Mesothelial cell of epicardium (in vitro differentiated cells): Measurements from ENCODE around the gene VPS54. TPM values are rescaled to one million over a fixed set of nuclear protein-coding genes. Genes with fewer than 3 reads are reported as not detected.

Experiments
- DNase-seq, 2 experiments: peaks; one replicate each; pipeline ENCODE4 v3.0.0; 2021; ENCODE audit warnings: low spot score in 2 of 2; ENCODE audit not compliant: unreplicated experiment in 2 of 2
- H3K27ac Mint-ChIP-seq: 2 replicates; pipeline ENCODE4 v1.8.0; 2021; ENCODE audit warnings: mixed read lengths
- H3K27me3 Mint-ChIP-seq: 2 replicates; pipeline ENCODE4 v1.8.0; 2021; ENCODE audit warnings: low read depth, mixed read lengths
- H3K36me3 Mint-ChIP-seq: 2 replicates; pipeline ENCODE4 v1.8.0; 2021; ENCODE audit warnings: mixed read lengths
- H3K4me1 Mint-ChIP-seq: 2 replicates; pipeline ENCODE4 v1.8.0; 2021; ENCODE audit warnings: mixed read lengths
- H3K4me3 Mint-ChIP-seq: 2 replicates; pipeline ENCODE4 v1.8.0; 2021; ENCODE audit warnings: mild to moderate bottlenecking, moderate library complexity, mixed read lengths
- H3K9me3 Mint-ChIP-seq: 2 replicates; pipeline ENCODE4 v1.8.0; 2021; ENCODE audit warnings: mixed read lengths
- total RNA-seq: library from RNA; stranded (reverse); gene quantifications from 3 replicates; pipeline ENCODE4 v1.2.1, GENCODE V29; 2021
- TF ChIP-seq, protein P1 (sequence below): fragments of 200-600 bp; sonication (generic); IDR thresholded peaks from one replicate; pipeline ENCODE4 v1.5.0; 2021; ENCODE audit warnings: antibody characterized with exemption; ENCODE audit not compliant: unreplicated experiment

The VPS54 gene
- total RNA-seq, 1 donor from 2014 or later: 35.4 TPM

DNA sequence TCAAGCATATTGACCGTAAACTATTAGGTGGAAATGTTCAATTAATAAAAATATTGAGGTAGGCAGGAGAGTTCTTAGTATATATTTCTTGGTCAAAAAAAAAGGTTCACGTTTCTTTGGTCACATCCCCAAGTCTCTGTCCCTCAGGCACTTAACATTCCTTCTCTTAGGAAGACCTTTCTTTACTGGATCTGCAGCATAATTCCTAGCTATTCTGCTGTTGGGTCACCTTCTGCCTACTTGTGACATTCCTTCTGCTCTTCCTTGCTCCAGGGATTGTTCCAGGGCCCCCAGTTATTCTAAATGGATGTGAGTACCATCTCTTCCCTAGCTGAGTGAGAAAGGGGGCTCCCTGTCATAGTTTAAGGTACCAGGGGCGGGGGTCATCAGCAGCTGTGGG, 173.4 kb downstream of the VPS54 start:
- TF ChIP-seq, protein P1, sequence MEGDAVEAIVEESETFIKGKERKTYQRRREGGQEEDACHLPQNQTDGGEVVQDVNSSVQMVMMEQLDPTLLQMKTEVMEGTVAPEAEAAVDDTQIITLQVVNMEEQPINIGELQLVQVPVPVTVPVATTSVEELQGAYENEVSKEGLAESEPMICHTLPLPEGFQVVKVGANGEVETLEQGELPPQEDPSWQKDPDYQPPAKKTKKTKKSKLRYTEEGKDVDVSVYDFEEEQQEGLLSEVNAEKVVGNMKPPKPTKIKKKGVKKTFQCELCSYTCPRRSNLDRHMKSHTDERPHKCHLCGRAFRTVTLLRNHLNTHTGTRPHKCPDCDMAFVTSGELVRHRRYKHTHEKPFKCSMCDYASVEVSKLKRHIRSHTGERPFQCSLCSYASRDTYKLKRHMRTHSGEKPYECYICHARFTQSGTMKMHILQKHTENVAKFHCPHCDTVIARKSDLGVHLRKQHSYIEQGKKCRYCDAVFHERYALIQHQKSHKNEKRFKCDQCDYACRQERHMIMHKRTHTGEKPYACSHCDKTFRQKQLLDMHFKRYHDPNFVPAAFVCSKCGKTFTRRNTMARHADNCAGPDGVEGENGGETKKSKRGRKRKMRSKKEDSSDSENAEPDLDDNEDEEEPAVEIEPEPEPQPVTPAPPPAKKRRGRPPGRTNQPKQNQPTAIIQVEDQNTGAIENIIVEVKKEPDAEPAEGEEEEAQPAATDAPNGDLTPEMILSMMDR: no peak
- peak overlapping the region; percentile 82 for H3K27ac Mint-ChIP-seq
- H3K9me3 Mint-ChIP-seq: no peaks in the 10 kb centered on the region
- H3K27me3 Mint-ChIP-seq: no peaks in the 10 kb centered on the region
- peaks cover 2% of the 10 kb centered on the region for H3K36me3 Mint-ChIP-seq
- no peak for DNase-seq
- no peak overlapping the region for H3K4me3 Mint-ChIP-seq
- H3K4me1 Mint-ChIP-seq: peaks cover 69% of the 10 kb centered on the region

DNA sequence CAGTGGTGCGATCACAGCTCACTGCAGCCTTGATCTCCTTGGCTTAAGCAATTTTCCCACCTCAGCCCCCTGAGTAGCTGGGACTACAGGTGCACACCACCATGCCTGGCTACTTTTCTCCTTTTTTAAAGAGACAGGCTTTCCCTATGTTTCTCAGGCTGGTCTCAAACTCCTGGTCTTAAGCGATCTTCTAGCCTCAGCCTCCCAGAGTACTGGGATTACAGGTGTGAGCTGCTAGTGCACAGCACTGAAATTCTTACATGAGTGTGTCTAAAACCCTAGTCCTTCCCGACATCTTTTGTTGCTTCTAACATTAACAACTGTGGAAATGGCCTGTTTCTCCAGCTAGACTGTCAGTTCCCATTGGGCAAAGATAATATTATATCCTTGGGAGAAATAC, 174.6 kb downstream of the VPS54 start:
- DNase-seq: no peak
- H3K9me3 Mint-ChIP-seq: no peaks in the 10 kb centered on the region
- peaks cover 67% of the 10 kb centered on the region for H3K4me1 Mint-ChIP-seq
- no peaks in the 10 kb centered on the region for H3K27me3 Mint-ChIP-seq
- TF ChIP-seq, protein P1: no peak
- H3K4me3 Mint-ChIP-seq: peak overlapping the region; percentile 97
- H3K36me3 Mint-ChIP-seq: peaks cover 2% of the 10 kb centered on the region
- H3K27ac Mint-ChIP-seq: peak overlapping the region; percentile 79

DNA sequence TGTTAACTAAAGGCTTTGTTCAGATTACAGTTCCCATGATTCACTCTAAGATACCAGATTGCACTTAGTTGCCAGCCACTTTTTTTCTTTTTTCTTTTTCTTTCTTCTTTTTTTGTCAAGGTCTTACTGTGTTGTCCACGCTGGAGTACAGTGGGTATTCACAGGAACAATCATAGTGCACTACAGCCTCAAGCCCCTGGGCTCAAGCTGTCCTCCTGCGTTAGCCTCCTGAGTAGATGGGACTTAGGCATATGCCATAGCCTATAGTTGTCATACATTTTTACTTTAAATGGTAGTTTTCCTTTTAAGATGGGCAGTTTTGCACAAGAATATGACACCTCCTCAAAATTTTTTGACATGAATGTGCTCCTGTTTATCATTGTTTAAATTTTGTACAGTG, 175.4 kb downstream of the VPS54 start:
- H3K36me3 Mint-ChIP-seq: peaks cover 2% of the 10 kb centered on the region
- TF ChIP-seq, protein P1: no peak
- H3K27ac Mint-ChIP-seq: peak overlapping the region; percentile 93
- peaks cover 60% of the 10 kb centered on the region for H3K4me1 Mint-ChIP-seq
- no peaks in the 10 kb centered on the region for H3K9me3 Mint-ChIP-seq
- H3K4me3 Mint-ChIP-seq: peak overlapping the region; percentile 97
- no peaks in the 10 kb centered on the region for H3K27me3 Mint-ChIP-seq
- DNase-seq: no peak

DNA sequence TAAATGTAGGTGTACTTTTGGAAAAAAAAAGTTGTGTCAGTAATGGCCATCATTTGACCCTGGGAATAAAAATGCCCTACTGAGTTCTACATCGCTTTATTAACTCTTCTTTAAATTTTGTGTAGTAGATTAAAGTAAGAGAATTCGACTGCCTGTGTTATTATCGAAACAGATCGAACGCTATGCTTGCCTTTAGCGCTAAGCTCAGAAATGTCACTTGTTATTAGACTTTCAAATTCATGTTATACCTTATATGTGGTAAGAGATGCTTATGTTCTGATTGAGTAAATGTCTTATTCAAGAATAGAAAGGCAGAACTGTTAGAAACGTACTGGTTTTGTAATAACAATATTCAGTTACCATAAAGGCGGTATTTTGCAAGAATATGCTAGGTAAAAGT, 176.1 kb downstream of the VPS54 start:
- Mint-ChIP-seq H3K9me3 (no peaks in the 10 kb centered on the region), H3K27me3 (no peaks in the 10 kb centered on the region), H3K4me1 (peaks cover 60% of the 10 kb centered on the region), H3K36me3 (peaks cover 2% of the 10 kb centered on the region), H3K4me3 (peak overlapping the region; percentile 97), H3K27ac (peak overlapping the region; percentile 98)
- TF ChIP-seq, protein P1: no peak
- DNase-seq: no peak

DNA sequence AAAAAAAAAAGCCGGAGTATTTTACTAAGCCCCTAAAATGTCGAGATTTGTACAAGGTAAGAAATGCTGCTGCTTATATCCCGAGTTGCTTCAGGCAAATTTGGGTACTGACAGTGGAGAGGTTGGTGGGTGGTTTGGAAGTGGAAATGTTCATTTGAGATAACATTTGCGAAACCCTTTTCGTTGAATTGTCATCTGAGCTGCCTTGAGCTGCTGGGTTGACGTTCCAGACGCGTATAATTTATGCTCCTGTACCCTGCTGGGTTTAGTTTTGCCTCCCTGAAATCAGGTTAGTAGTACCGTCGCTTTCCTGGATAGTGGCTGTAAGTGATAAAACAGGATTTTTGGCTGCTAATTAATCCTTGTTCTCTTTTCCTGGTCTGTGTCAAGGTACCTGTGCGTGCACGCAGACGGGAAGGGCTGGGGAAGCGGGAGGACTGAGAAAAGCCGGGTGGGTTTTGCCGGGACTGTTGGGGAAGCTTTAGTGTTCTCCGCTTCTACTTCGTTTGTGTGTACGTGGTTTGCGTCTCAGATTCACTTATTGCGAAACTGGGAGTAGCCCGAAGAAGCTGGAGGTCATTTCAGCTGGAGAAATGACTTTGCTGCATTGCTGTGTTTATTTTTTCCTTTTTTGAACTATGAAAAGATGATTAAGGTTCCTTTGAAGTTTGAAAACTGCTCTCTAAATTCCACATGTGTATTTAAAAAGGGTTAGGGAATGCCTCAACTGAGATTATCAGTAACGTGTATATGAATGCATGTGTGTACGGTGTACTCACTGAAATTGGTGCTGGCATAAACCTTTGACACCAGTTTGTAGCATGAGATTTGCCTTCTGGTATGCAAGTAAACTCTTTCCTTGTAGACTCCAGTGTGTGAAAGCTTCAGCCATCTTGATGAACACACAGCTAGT, 176.8 kb downstream of the VPS54 start:
- Mint-ChIP-seq H3K4me1 (peaks cover 54% of the 10 kb centered on the region), H3K27me3 (no peaks in the 10 kb centered on the region), H3K9me3 (no peaks in the 10 kb centered on the region), H3K36me3 (peaks cover 2% of the 10 kb centered on the region), H3K27ac (peak overlapping the region; percentile 98), H3K4me3 (peak overlapping the region; percentile 97)
- peak in 1 of 2 experiments; percentile 45 for DNase-seq
- TF ChIP-seq, protein P1: no peak

Other genes starting within 250 kb of the VPS54 start
- 92.6 to 99.1 TPM (median 96.7 TPM) in 3 replicates for gene UGP2, start 177.5 kb downstream of the VPS54 start, total RNA-seq
- 124 to 134 TPM (median 129 TPM) in 3 replicates for gene PELI1, start 125.0 kb upstream of the VPS54 start, total RNA-seq